Activated T-helper 2 cell treated with anti-CD3 and anti-CD28 coated beads, Interferon-gamma antibody, Interleukin-2, Interleukin-4, amounts not matched to agents 10 μg/mL and 5 μg/mL and 100 μg/mL, durations not matched to agents 14 hours and 24 hours and 36 hours (primary cell): Measurements from ENCODE around the gene IGF2BP1. TPM values are rescaled to one million over a fixed set of nuclear protein-coding genes. Genes with fewer than 3 reads are reported as not detected.
A peak's percentile ranks its signal among the peaks of the same experiment; 100 is the strongest.

Experiments used
- DNase-seq: peaks from one replicate; pipeline ENCODE4 v3.0.0; 2021; ENCODE audit warnings: low spot score
- H3K27ac Mint-ChIP-seq: one replicate; pipeline ENCODE4 v1.8.0; 2021; ENCODE audit warnings: mixed read lengths
- H3K27me3 Mint-ChIP-seq: one replicate; pipeline ENCODE4 v1.8.0; 2021; ENCODE audit warnings: low read depth, mixed read lengths
- H3K36me3 Mint-ChIP-seq: one replicate; pipeline ENCODE4 v1.8.0; 2021; ENCODE audit warnings: low read depth, mixed read lengths
- H3K4me1 Mint-ChIP-seq: one replicate; pipeline ENCODE4 v1.8.0; 2021; ENCODE audit warnings: low read depth, mixed read lengths
- H3K4me3 Mint-ChIP-seq: one replicate; pipeline ENCODE4 v1.8.0; 2021; ENCODE audit warnings: low read depth, mild to moderate bottlenecking, moderate library complexity, mixed read lengths
- H3K9me3 Mint-ChIP-seq: one replicate; pipeline ENCODE4 v1.8.0; 2021; ENCODE audit warnings: mixed read lengths
- intact Hi-C: fragments of 100-400 bp; cut with micrococcal nuclease; formaldehyde crosslinking; loops from one replicate; pipeline ENCODE4 v1.15.1; 2023
- total RNA-seq: library from RNA; stranded (reverse); gene quantifications from 2 replicates; pipeline ENCODE4 v1.2.3, GENCODE V29; 2022

IGF2BP1 gene
- total RNA-seq = 0.09 and 0.32 TPM in 2 replicates

- Mint-ChIP-seq H3K4me3 (peak within 1 kb of the TSS; percentile 30), H3K9me3 (no peaks in the 10 kb centered on the region), H3K27me3 (peaks cover 81% of the 10 kb centered on the region), H3K27ac (peak within 1 kb of the TSS; percentile 39), H3K36me3 (no peaks in the 10 kb centered on the region), H3K4me1 (peaks cover 9% of the 10 kb centered on the region)
- intact Hi-C loops = loop anchor here (5.0 kb wide), 4 partner anchors 245 to 500 kb away; partner anchors contain the start of genes HOXB7 and NGFR
- no peak for DNase-seq
Measured at GRCh38 chr17:48997103-48997826, at the start of gene IGF2BP1. TSS of gene IGF2BP1 (plus strand) at chr17:48997385. CDS start at chr17:48997746, 361 bp downstream.

GRCh38 chr17:48951572-48951971 lies 45.6 kb upstream of the IGF2BP1 start:
- Mint-ChIP-seq H3K4me3 (no peak overlapping the region), H3K36me3 (no peaks in the 10 kb centered on the region), H3K27me3 (peaks cover 8% of the 10 kb centered on the region), H3K27ac (no peak overlapping the region), H3K4me1 (peaks cover 4% of the 10 kb centered on the region), H3K9me3 (no peaks in the 10 kb centered on the region)
- DNase-seq = no peak
- intact Hi-C loops = no loop called here

- H3K4me3 Mint-ChIP-seq = no peak overlapping the region
- intact Hi-C loops = no loop called here
- no peak for DNase-seq
- peak overlapping the region; percentile 51 for H3K27ac Mint-ChIP-seq
- H3K36me3 Mint-ChIP-seq = no peaks in the 10 kb centered on the region
- peaks cover 8% of the 10 kb centered on the region for H3K27me3 Mint-ChIP-seq
- H3K9me3 Mint-ChIP-seq = no peaks in the 10 kb centered on the region
- peaks cover 4% of the 10 kb centered on the region for H3K4me1 Mint-ChIP-seq
Measured at GRCh38 chr17:48952904-48953303, 44.3 kb upstream of the IGF2BP1 start.

- Mint-ChIP-seq H3K4me1 (peaks cover 4% of the 10 kb centered on the region), H3K9me3 (no peaks in the 10 kb centered on the region), H3K27ac (no peak overlapping the region), H3K36me3 (no peaks in the 10 kb centered on the region), H3K27me3 (peaks cover 11% of the 10 kb centered on the region), H3K4me3 (no peak overlapping the region)
- no peak for DNase-seq
- intact Hi-C loops = no loop called here
Measured at GRCh38 chr17:48954300-48954755, 42.9 kb upstream of the IGF2BP1 start.

- no peak for DNase-seq
- intact Hi-C loops = no loop called here
- no peak overlapping the region for H3K4me3 Mint-ChIP-seq
- H3K36me3 Mint-ChIP-seq = no peaks in the 10 kb centered on the region
- peaks cover 22% of the 10 kb centered on the region for H3K27me3 Mint-ChIP-seq
- no peaks in the 10 kb centered on the region for H3K4me1 Mint-ChIP-seq
- no peaks in the 10 kb centered on the region for H3K9me3 Mint-ChIP-seq
- H3K27ac Mint-ChIP-seq = no peak overlapping the region
Measured at GRCh38 chr17:48960834-48961515, 36.2 kb upstream of the IGF2BP1 start.

- no peak for DNase-seq
- Mint-ChIP-seq H3K4me3 (no peak overlapping the region), H3K36me3 (no peaks in the 10 kb centered on the region), H3K27me3 (peaks cover 22% of the 10 kb centered on the region), H3K9me3 (no peaks in the 10 kb centered on the region), H3K4me1 (no peaks in the 10 kb centered on the region), H3K27ac (no peak overlapping the region)
- intact Hi-C loops = no loop called here
Measured at GRCh38 chr17:48961516-48962233, 35.5 kb upstream of the IGF2BP1 start.

- Mint-ChIP-seq H3K27ac (no peak overlapping the region), H3K36me3 (no peaks in the 10 kb centered on the region), H3K27me3 (peaks cover 19% of the 10 kb centered on the region), H3K9me3 (no peaks in the 10 kb centered on the region), H3K4me1 (no peaks in the 10 kb centered on the region), H3K4me3 (no peak overlapping the region)
- DNase-seq = no peak
- intact Hi-C loops = no loop called here
Measured at GRCh38 chr17:48970224-48970623, 27.0 kb upstream of the IGF2BP1 start.

GRCh38 chr17:48970865-48971687 lies 26.1 kb upstream of the IGF2BP1 start:
- Mint-ChIP-seq H3K4me3 (no peak overlapping the region), H3K4me1 (no peaks in the 10 kb centered on the region), H3K36me3 (no peaks in the 10 kb centered on the region), H3K9me3 (no peaks in the 10 kb centered on the region), H3K27ac (no peak overlapping the region), H3K27me3 (peaks cover 19% of the 10 kb centered on the region)
- DNase-seq = no peak
- intact Hi-C loops = no loop called here

- DNase-seq = no peak
- H3K4me3 Mint-ChIP-seq = no peak overlapping the region
- no peak overlapping the region for H3K27ac Mint-ChIP-seq
- intact Hi-C loops = no loop called here
- peaks cover 16% of the 10 kb centered on the region for H3K27me3 Mint-ChIP-seq
- no peaks in the 10 kb centered on the region for H3K9me3 Mint-ChIP-seq
- no peaks in the 10 kb centered on the region for H3K36me3 Mint-ChIP-seq
- no peaks in the 10 kb centered on the region for H3K4me1 Mint-ChIP-seq
Measured at GRCh38 chr17:48972749-48973097, 24.5 kb upstream of the IGF2BP1 start.

GRCh38 chr17:48973806-48974205 lies 23.4 kb upstream of the IGF2BP1 start:
- intact Hi-C loops = no loop called here
- Mint-ChIP-seq H3K27ac (no peak overlapping the region), H3K36me3 (no peaks in the 10 kb centered on the region), H3K9me3 (no peaks in the 10 kb centered on the region), H3K27me3 (peaks cover 16% of the 10 kb centered on the region), H3K4me3 (no peak overlapping the region), H3K4me1 (no peaks in the 10 kb centered on the region)
- no peak for DNase-seq

- Mint-ChIP-seq H3K4me3 (no peak overlapping the region), H3K9me3 (peaks cover 4% of the 10 kb centered on the region), H3K4me1 (no peaks in the 10 kb centered on the region), H3K27me3 (peaks cover 4% of the 10 kb centered on the region), H3K27ac (no peak overlapping the region), H3K36me3 (no peaks in the 10 kb centered on the region)
- no peak for DNase-seq
- intact Hi-C loops = no loop called here
Measured at GRCh38 chr17:48981927-48982539, 15.2 kb upstream of the IGF2BP1 start.
